DND-41 (cell line): ENCODE results near the gene APLF.

Experiments used
- CTCF ChIP-seq: IDR thresholded peaks from 2 replicates; pipeline ENCODE4 v1.5.1; 2012; ENCODE audit warnings: borderline replicate concordance, low read length, moderate library complexity, mild to moderate bottlenecking; ENCODE audit not compliant: poor library complexity, severe bottlenecking; ENCODE audit errors: extremely low read depth
- EZH2 ChIP-seq: IDR thresholded peaks from 3 replicates; pipeline ENCODE4 v1.6.1; 2012; ENCODE audit warnings: borderline replicate concordance, low read depth, mild to moderate bottlenecking, moderate library complexity, low read length, inconsistent platforms; ENCODE audit not compliant: severe bottlenecking

GRCh38 chr2:68559692-68560091, 92.3 kb downstream of the APLF start:
- no peak for TF ChIP-seq EZH2
- no peak for TF ChIP-seq CTCF
